HUES6 (cell line): ENCODE data around the gene LST1.

Experiments used
- H3K27ac ChIP-seq: 2 replicates; pipeline ENCODE4 v1.7.0; 2013; ENCODE audit warnings: low read depth, mild to moderate bottlenecking, low read length, inconsistent platforms
- H3K27me3 ChIP-seq: 2 replicates; pipeline ENCODE4 v1.6.1; 2013; ENCODE audit warnings: low read length; ENCODE audit not compliant: control insufficient read depth, insufficient read depth
- H3K36me3 ChIP-seq: 2 replicates; pipeline ENCODE4 v1.6.1; 2013; ENCODE audit warnings: low read length; ENCODE audit not compliant: control insufficient read depth, insufficient read depth
- H3K4me1 ChIP-seq: 2 replicates; pipeline ENCODE4 v1.6.1; 2013; ENCODE audit warnings: low read length; ENCODE audit not compliant: control insufficient read depth, insufficient read depth
- H3K4me3 ChIP-seq: 2 replicates; pipeline ENCODE4 v1.5.1; 2013; ENCODE audit warnings: low read depth, low read length
- H3K9ac ChIP-seq: one replicate; pipeline ENCODE4 v1.6.1; 2013; ENCODE audit warnings: mild to moderate bottlenecking, low read length
- H3K9me3 ChIP-seq: 2 replicates; pipeline ENCODE4 v1.6.1; 2013; ENCODE audit warnings: low read depth, low read length; ENCODE audit not compliant: control insufficient read depth, insufficient read depth

The LST1 gene

DNA sequence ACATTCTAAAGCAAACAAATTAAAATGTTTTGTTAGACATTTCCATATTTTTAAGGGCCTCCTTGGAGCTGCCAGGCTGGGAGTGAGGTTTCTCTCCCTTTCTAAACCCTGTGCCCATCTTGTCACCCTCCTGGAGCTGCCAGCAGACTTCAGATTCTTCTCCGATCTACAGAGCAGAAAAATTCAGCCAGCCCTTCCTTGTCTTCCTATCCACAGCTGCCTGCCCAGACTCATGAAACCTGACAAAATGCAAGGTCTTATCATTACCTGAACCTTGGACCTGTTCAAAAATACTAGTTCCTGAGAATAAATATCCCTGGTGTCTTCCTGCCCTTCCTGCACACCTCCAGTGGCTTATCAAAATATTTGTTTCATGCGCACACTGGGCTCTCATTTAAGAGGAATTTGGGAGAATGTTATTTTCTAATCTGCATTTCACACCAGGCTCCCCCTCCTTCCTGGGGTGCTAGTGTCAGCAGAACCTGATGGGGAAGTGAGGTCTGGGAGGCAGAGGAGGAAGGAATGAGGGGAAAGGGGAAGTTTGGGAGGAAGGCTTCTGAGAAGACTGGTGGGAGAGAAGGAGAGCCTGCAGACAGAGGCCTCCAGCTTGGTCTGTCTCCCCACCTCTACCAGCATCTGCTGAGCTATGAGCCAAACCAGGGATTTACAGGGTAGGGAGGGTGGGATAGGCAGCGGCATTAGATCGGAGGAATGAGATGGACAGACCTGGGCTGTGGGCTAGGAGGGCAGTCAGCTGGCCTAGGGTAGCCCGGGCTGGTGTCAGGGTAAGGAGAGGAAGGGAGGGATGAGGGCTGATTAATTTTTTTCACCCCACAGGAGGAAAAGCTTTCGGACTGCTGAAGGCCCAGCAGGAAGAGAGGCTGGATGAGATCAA lies 28.9 kb downstream of the LST1 start, which contains the start of gene AIF1:
AIF1 (plus strand) TSS at position 551 of the 895 bp plus-strand sequence; CDS start at position 647, 96 bp downstream.
- Histone ChIP-seq H3K36me3 (no peaks in the 10 kb centered on the region), H3K4me1 (peaks cover 15% of the 10 kb centered on the region), H3K9me3 (no peaks in the 10 kb centered on the region), H3K4me3 (no peak within 1 kb of the TSS), H3K9ac (no peak within 1 kb of the TSS), H3K27ac (no peak within 1 kb of the TSS), H3K27me3 (no peaks in the 10 kb centered on the region)

DNA sequence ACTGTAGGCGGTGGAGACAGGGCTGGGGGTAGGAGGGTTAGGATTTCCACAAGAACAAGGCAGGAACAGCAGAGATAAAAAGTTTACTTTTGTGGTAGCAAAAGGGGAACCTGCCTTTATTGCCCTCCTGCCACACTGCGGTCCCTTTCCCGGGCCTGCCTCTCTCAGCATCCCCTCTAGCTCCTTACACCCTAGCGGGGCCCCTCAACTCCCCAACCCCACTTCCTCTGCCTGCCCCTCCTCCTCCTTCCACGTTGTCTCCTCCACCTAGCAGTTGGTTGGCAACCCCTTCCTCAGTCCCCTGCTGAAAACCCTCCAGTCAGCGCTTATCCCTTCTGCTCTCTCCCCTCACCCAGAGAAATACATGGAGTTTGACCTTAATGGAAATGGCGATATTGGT lies 29.7 kb downstream of the LST1 start:
- Histone ChIP-seq H3K4me3 (no peak overlapping the region), H3K9me3 (no peaks in the 10 kb centered on the region), H3K4me1 (peaks cover 15% of the 10 kb centered on the region), H3K9ac (no peak overlapping the region), H3K27ac (no peak overlapping the region), H3K27me3 (no peaks in the 10 kb centered on the region), H3K36me3 (no peaks in the 10 kb centered on the region)

DNA sequence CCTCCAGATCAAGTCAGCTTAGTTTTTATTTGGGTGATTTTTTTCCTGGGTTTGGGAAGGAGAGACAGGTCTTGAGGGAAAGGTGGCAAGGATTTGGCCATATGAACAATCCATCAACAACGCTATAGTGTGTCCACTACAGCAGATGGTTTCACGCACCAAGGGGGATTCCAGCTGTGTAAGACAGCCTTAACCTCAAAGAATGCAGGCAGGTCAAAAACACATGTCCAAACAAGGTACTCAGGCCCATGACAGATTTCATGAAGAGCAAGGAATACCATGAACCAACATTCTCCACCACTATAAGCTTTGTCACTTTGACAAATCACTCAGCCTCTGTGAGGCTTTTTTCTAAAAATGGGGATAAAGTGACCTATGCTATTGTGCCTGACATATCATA lies 30.9 kb downstream of the LST1 start:
- H3K9ac ChIP-seq: no peak overlapping the region
- H3K4me1 ChIP-seq: peaks cover 15% of the 10 kb centered on the region
- peaks cover 9% of the 10 kb centered on the region for H3K36me3 ChIP-seq
- no peaks in the 10 kb centered on the region for H3K27me3 ChIP-seq
- H3K9me3 ChIP-seq: no peaks in the 10 kb centered on the region
- no peak overlapping the region for H3K4me3 ChIP-seq
- no peak overlapping the region for H3K27ac ChIP-seq

DNA sequence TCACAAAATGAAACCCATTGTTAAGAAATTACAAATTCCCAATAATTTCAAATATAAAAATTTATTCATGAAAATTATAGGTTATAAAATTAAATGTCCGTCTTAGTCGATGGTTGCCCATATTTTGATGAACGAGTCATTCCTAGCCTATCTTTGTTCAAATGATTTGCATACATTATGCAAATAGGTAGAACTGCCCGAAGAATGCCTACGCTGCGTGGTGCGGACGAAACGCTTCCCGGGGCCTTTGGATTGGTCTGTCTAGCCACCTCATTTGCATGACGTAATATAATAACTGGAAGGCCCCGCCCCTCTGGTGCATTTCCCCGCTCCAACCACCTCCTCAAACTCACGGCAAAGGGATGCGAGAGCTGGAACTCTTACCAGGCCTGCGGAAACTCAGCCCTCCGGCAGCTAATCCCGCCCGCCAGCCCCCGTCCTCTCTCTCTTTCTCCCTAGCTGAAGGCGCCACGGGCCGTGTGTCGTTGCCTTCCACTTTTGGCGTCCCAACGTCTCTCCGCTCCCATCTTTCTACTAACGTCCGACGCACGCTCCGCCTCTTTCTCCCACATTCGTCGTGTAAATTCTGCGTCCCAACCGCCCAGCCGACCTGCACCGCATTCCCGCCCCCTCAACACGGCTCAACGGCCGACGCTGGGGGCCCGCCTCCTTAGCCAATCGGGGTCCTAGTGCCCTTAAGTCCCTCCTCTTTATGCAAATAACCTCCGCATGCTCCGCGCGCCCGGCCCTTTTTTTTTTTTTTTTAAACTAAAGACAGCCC lies 33.9 kb downstream of the LST1 start:
- Histone ChIP-seq H3K27me3 (no peaks in the 10 kb centered on the region), H3K9me3 (no peaks in the 10 kb centered on the region), H3K4me1 (peaks cover 17% of the 10 kb centered on the region), H3K36me3 (peaks cover 39% of the 10 kb centered on the region), H3K27ac (peak overlapping the region; percentile 93), H3K4me3 (peak overlapping the region; percentile 78), H3K9ac (peak overlapping the region; percentile 96)

DNA sequence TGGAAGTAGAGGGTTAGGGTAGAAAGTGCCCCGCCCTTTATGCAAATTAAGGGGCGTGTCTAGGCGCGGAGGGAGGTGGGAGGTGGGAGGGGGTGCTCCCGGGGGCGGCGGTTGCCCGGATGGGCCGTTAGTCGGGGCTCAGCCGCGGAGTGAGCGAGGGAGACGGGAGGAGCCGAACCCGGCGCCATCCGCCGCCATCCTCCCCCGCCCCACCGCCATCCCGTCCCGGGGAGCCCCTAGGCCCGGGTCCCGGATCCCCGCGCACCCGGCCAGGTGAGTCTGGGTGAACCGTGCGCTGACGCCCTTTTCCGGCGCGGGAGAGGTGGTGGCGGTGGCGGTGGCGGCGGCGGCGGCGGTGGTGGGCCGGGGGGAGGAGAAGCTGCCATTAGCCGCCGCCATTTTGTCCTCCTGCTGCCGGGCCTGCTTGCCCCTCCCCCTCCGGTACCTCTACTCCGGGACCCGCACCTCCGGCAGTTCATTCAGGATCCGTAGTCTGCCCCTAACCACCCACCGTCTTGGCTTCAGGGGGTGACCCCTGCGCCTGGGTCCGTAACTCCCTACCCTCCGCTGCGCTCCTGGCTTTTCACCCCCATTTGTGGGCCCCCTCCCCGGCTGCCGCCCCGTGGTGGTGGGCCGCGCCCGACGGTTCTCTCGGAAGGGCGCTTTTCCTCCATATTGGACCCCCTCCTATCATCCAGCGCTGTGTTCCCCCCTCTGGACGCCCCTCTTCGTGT lies 34.7 kb downstream of the LST1 start, which contains the start of gene PRRC2A:
PRRC2A (plus strand) TSS at position 130 of the 734 bp plus-strand sequence. CDS start 2,075 bp downstream, outside the sequence.
- Histone ChIP-seq H3K27me3 (no peaks in the 10 kb centered on the region), H3K36me3 (peaks cover 47% of the 10 kb centered on the region), H3K9me3 (no peaks in the 10 kb centered on the region), H3K4me3 (peak within 1 kb of the TSS; percentile 78), H3K4me1 (peaks cover 10% of the 10 kb centered on the region), H3K27ac (peak within 1 kb of the TSS; percentile 99), H3K9ac (peak within 1 kb of the TSS; percentile 98)

DNA sequence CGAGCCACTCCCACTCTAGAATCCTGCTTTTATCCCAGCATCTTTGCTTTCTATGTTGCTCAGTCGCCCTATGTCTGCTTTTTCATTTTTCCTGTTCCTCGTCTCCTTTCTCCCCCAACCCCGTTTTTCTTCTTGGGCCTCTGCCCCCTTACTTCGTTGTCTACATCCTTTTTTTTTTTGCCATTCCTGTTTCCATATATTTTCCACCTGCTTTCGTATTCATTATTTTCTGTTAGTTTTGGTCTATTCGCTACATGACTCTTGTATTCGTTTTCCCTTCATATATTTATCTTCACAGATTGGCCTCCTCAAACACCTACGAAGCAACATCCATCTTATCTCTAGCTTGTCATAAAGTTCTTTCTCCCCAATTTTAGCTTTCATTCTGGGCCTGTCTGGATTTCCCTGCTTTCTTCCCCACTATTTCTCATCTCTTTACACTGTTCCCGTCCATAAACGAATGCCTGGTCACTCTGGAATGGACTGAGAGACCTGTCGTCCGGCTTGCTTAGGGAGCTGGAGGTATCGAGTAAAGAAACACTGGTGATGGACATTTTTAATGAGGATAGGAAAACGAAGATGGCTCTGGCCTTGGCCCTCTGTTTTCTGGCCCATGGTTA lies 35.4 kb downstream of the LST1 start:
- peak overlapping the region; percentile 99 for H3K27ac ChIP-seq
- no peaks in the 10 kb centered on the region for H3K9me3 ChIP-seq
- H3K9ac ChIP-seq: peak overlapping the region; percentile 98
- H3K4me3 ChIP-seq: peak overlapping the region; percentile 74
- peaks cover 53% of the 10 kb centered on the region for H3K36me3 ChIP-seq
- peaks cover 6% of the 10 kb centered on the region for H3K4me1 ChIP-seq
- H3K27me3 ChIP-seq: no peaks in the 10 kb centered on the region

DNA sequence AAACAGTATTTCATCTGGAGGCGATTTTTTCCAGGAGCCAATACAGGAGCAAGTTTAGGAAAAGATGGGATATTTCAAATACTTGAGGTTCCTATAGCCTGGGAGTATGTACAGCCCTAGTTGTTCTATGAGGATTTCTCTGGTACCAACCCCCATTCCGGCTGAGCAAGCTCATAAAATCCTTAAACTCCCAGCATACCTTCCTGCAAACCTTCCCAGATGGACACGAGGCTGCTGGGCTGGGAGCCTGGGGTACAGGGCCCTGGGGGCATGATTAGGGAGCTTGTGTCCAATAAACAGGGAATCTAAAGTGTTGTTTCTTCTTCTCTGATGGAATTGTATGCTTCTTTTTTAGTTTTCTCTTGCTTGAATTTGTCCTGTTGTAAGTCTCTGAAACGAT lies 35.9 kb downstream of the LST1 start:
- H3K4me3 ChIP-seq: peak overlapping the region; percentile 74
- peak overlapping the region; percentile 99 for H3K27ac ChIP-seq
- H3K9ac ChIP-seq: peak overlapping the region; percentile 98
- H3K36me3 ChIP-seq: peaks cover 59% of the 10 kb centered on the region
- no peaks in the 10 kb centered on the region for H3K9me3 ChIP-seq
- peaks cover 6% of the 10 kb centered on the region for H3K4me1 ChIP-seq
- no peaks in the 10 kb centered on the region for H3K27me3 ChIP-seq

DNA sequence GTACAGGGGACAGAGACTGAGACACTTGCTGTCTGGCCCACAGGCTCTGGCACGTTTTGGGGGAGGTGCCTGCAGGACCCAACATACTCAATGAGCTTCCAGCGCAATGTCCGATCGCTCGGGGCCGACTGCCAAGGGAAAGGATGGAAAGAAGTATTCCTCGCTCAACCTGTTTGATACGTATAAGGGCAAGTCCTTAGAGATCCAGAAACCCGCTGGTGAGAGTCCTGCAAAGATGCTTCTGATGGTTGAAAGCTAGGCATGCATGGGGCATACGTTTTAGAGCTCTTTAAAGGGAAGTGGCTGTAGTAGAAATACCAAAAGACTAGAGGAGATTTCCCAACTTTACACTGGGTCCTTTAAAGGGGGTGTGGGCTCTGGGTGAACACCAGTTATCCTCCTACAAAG lies 36.6 kb downstream of the LST1 start:
- H3K4me1 ChIP-seq: peaks cover 6% of the 10 kb centered on the region
- H3K9me3 ChIP-seq: no peaks in the 10 kb centered on the region
- H3K4me3 ChIP-seq: peak overlapping the region; percentile 74
- peaks cover 66% of the 10 kb centered on the region for H3K36me3 ChIP-seq
- H3K9ac ChIP-seq: no peak overlapping the region
- no peak overlapping the region for H3K27ac ChIP-seq
- no peaks in the 10 kb centered on the region for H3K27me3 ChIP-seq

DNA sequence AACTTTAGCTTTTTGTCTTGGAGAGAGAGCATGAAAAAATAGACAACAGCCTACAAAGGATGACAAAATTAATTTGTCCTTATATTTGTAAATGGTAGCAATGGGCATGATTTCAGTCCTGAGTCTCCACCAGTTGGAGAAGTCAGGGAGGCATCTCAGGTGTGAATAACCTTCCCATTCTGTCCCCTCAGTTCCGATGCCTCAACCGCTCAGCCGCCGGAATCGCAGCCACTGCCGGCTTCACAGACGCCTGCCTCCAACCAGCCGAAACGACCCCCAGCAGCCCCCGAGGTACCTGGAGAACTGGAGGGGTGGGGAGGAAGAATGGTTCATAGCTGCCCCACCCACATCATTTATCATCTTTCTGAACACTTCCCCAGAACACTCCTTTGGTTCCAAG lies 38.0 kb downstream of the LST1 start:
- Histone ChIP-seq H3K4me3 (no peak overlapping the region), H3K27me3 (no peaks in the 10 kb centered on the region), H3K27ac (no peak overlapping the region), H3K4me1 (peaks cover 6% of the 10 kb centered on the region), H3K36me3 (peaks cover 80% of the 10 kb centered on the region), H3K9me3 (no peaks in the 10 kb centered on the region), H3K9ac (no peak overlapping the region)

DNA sequence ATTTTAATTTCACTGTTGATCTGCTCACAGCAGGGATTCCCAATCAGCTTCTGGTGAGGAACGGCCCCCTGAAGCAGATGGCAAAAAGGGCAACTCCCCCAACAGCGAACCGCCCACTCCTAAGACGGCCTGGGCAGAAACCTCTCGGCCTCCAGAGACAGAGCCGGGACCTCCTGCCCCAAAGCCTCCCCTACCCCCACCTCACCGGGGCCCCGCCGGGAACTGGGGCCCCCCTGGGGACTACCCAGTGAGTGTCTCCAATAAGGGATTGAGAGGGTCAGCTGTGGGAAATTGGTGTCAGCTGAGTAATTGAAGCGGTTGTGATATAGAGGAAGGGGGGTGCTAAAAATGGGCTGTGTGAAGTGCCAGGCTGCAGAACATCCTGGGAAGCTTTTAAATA lies 40.9 kb downstream of the LST1 start:
- Histone ChIP-seq H3K27ac (no peak overlapping the region), H3K27me3 (no peaks in the 10 kb centered on the region), H3K9ac (no peak overlapping the region), H3K4me3 (no peak overlapping the region), H3K4me1 (peaks cover 6% of the 10 kb centered on the region), H3K9me3 (no peaks in the 10 kb centered on the region), H3K36me3 (peaks cover 100% of the 10 kb centered on the region)
